ENCODE data around the gene METTL25B.
A peak's percentile ranks its signal among the peaks of the same experiment; 100 is the strongest.

The METTL25B gene

GRCh38 chr1:156746406-156746727 is 18.1 kb downstream of the METTL25B start:
- H3K4me3 ChIP-seq = peak overlapping the region in 5 of 10 experiments; percentile 38 to 98 (median 93); a peak in 3 of 20 replicates

GRCh38 chr1:156746728-156747631 is 18.7 kb downstream of the METTL25B start:
- Histone ChIP-seq H4K20me1 (peaks cover 0 to 58% (median 35%) of the 10 kb centered on the region in 11 experiments; a peak in 18 of 22 replicates), H3K36me3 (peaks cover 31 to 65% (median 51%) of the 10 kb centered on the region in 11 experiments)

More at GRCh38 chr1:156746406-156746727, 18.1 kb downstream of the METTL25B start:
- Histone ChIP-seq H3K36me3 (peaks cover 36 to 71% (median 57%) of the 10 kb centered on the region in 11 experiments), H4K20me1 (peaks cover 0 to 58% (median 35%) of the 10 kb centered on the region in 11 experiments; a peak in 18 of 22 replicates), H3K27me3 (no peaks in the 10 kb centered on the region), H3K4me2 (peak overlapping the region; percentile 90 to 100 (median 100)), H3K9ac (peak overlapping the region; percentile 37 to 100 (median 98); a peak in 17 of 22 replicates), H3K9me3 (replicated peaks in 1 of 11) (no peaks in the 10 kb centered on the region), H3K27ac (peak overlapping the region; percentile 83 to 100 (median 99); a peak in 20 of 22 replicates), H3K4me1 (peaks cover 44 to 78% (median 67%) of the 10 kb centered on the region in 10 experiments)
- TF ChIP-seq Cebpa-rat (IDR thresholded peaks at IDR 0.05) = no peak

GRCh38 chr1:156747742-156748669 is 19.7 kb downstream of the METTL25B start:
- H3K27ac ChIP-seq = peak overlapping the region; percentile 93 to 100 (median 99)
- no peaks in the 10 kb centered on the region for H3K9me3 ChIP-seq (replicated peaks in 1 of 11)
- TF ChIP-seq Cebpa-rat (IDR thresholded peaks at IDR 0.05) = no peak
- peaks cover 21 to 54% (median 41%) of the 10 kb centered on the region in 11 experiments for H3K36me3 ChIP-seq
- peak overlapping the region; percentile 87 to 99 (median 98) for H3K4me3 ChIP-seq
- H3K4me2 ChIP-seq = peak overlapping the region; percentile 90 to 100 (median 100)
- H3K9ac ChIP-seq = peak overlapping the region; percentile 95 to 100 (median 99)
- H3K4me1 ChIP-seq = peaks cover 43 to 68% (median 59%) of the 10 kb centered on the region in 10 experiments
- H3K27me3 ChIP-seq = no peaks in the 10 kb centered on the region
- peaks cover 0 to 55% (median 35%) of the 10 kb centered on the region in 11 experiments; a peak in 18 of 22 replicates for H4K20me1 ChIP-seq

More at GRCh38 chr1:156746728-156747631, 18.7 kb downstream of the METTL25B start:
- no peak for TF ChIP-seq Cebpa-rat (IDR thresholded peaks at IDR 0.05)
- Histone ChIP-seq H3K4me3 (peak overlapping the region; percentile 87 to 99 (median 98)), H3K9ac (peak overlapping the region; percentile 95 to 100 (median 99)), H3K27ac (peak overlapping the region; percentile 93 to 100 (median 99)), H3K4me1 (peaks cover 38 to 72% (median 61%) of the 10 kb centered on the region in 10 experiments), H3K4me2 (peak overlapping the region; percentile 90 to 100 (median 100)), H3K27me3 (no peaks in the 10 kb centered on the region), H3K9me3 (replicated peaks in 1 of 11) (no peaks in the 10 kb centered on the region)

- Histone ChIP-seq H3K9me3 (replicated peaks in 1 of 11) (no peaks in the 10 kb centered on the region), H3K4me2 (peak overlapping the region; percentile 90 to 100 (median 100)), H3K4me3 (peak overlapping the region; percentile 87 to 99 (median 98)), H3K27ac (peak overlapping the region; percentile 93 to 100 (median 99)), H3K36me3 (peaks cover 12 to 46% (median 32%) of the 10 kb centered on the region in 11 experiments), H3K9ac (peak overlapping the region; percentile 95 to 100 (median 99)), H3K4me1 (peaks cover 51 to 68% (median 59%) of the 10 kb centered on the region in 10 experiments), H4K20me1 (peaks cover 0 to 48% (median 27%) of the 10 kb centered on the region in 11 experiments; a peak in 18 of 22 replicates), H3K27me3 (no peaks in the 10 kb centered on the region)
- TF ChIP-seq Cebpa-rat (IDR thresholded peaks at IDR 0.05) = no peak; a peak in 1 of 22 replicates
These were observed 20.6 kb downstream of the METTL25B start for GRCh38 chr1:156748670-156749418.

GRCh38 chr1:156749419-156750118 is 21.3 kb downstream of the METTL25B start:
- H3K4me2 ChIP-seq = peak overlapping the region; percentile 90 to 100 (median 100)
- H3K27me3 ChIP-seq = no peaks in the 10 kb centered on the region
- no peak for TF ChIP-seq Cebpa-rat (IDR thresholded peaks at IDR 0.05)
- H3K9ac ChIP-seq = peak overlapping the region; percentile 95 to 100 (median 99)
- H3K4me1 ChIP-seq = peaks cover 58 to 70% (median 61%) of the 10 kb centered on the region in 10 experiments
- peaks cover 8 to 42% (median 28%) of the 10 kb centered on the region in 11 experiments for H3K36me3 ChIP-seq
- no peaks in the 10 kb centered on the region for H3K9me3 ChIP-seq (replicated peaks in 1 of 11)
- H4K20me1 ChIP-seq = peaks cover 0 to 42% (median 24%) of the 10 kb centered on the region in 11 experiments; a peak in 18 of 22 replicates
- peak overlapping the region; percentile 93 to 100 (median 99) for H3K27ac ChIP-seq
- H3K4me3 ChIP-seq = peak overlapping the region; percentile 87 to 99 (median 98)

- Histone ChIP-seq H4K20me1 (peaks cover 0 to 35% (median 18%) of the 10 kb centered on the region in 11 experiments; a peak in 18 of 22 replicates), H3K9ac (peak overlapping the region; percentile 95 to 100 (median 99)), H3K36me3 (peaks cover 2 to 35% (median 21%) of the 10 kb centered on the region in 11 experiments; a peak in 21 of 22 replicates), H3K4me1 (peaks cover 59 to 68% (median 61%) of the 10 kb centered on the region in 10 experiments), H3K9me3 (replicated peaks in 1 of 11) (no peaks in the 10 kb centered on the region), H3K27ac (peak overlapping the region; percentile 93 to 100 (median 99)), H3K4me2 (peak overlapping the region; percentile 90 to 100 (median 100)), H3K4me3 (peak overlapping the region; percentile 87 to 99 (median 98)), H3K27me3 (no peaks in the 10 kb centered on the region)
- peak in 1 of 11 experiments; percentile 70; a peak in 2 of 22 replicates for TF ChIP-seq Cebpa-rat (IDR thresholded peaks at IDR 0.05)
These were observed 22.0 kb downstream of the METTL25B start for GRCh38 chr1:156750191-156750672.

Measured in BLaER1 treated with 17β-estradiol and CSF1 and Interleukin-3, amounts not matched to agents 10 nM and 100 nM (cell line).